ACHN (cell line): ENCODE results near the gene RTN3.

ENCODE experiments used
- DNase-seq: peaks from one replicate; pipeline ENCODE4 v3.0.0-alpha.2; 2015
- in situ Hi-C: cut with HindIII; loops from 2 replicates; pipeline ENCODE4 v1.10.0; 2017; ENCODE audit warnings: low sequenced_read_pairs, low pct_ligation_motif_present, low pct_unique_long_range_greater_than_20kb

RTN3 gene

GRCh38 chr11:63800921-63801320 lies 119.6 kb downstream of the RTN3 start:
- no peak for DNase-seq
- in situ Hi-C loops, result no loop called here

- DNase-seq, result peak; percentile 65
- in situ Hi-C loops, result no loop called here
These were observed 121.5 kb downstream of the RTN3 start for GRCh38 chr11:63802637-63803414.

GRCh38 chr11:63804259-63804658 lies 123.0 kb downstream of the RTN3 start:
- no peak for DNase-seq
- in situ Hi-C loops, result no loop called here

- in situ Hi-C loops, result no loop called here
- no peak for DNase-seq
These were observed 124.6 kb downstream of the RTN3 start for GRCh38 chr11:63805844-63806415.
